ENCODE data around the gene EYA2.

DNA sequence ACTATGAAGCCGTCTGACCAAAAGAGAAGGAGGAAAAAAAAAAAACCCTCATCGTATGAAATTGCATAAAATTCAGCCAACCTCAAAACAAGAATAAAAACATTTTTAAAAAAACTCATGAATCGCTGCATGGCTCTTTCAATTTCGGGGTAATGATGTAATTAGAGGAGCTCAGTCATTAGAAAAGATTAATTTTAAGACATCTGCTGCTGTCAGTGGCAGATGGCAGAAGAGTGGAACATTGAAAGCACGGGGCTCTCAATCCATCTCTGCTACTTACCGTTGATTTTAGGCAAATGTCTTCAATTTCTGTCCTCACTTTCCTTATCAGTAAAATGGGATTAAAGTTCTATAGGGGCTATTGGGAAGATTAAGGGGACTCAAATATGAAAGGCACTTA lies 79.1 kb downstream of the EYA2 start:
- TF ChIP-seq POLR2A (IDR thresholded peaks at IDR 0.05): no peak
- TF ChIP-seq, protein P1, sequence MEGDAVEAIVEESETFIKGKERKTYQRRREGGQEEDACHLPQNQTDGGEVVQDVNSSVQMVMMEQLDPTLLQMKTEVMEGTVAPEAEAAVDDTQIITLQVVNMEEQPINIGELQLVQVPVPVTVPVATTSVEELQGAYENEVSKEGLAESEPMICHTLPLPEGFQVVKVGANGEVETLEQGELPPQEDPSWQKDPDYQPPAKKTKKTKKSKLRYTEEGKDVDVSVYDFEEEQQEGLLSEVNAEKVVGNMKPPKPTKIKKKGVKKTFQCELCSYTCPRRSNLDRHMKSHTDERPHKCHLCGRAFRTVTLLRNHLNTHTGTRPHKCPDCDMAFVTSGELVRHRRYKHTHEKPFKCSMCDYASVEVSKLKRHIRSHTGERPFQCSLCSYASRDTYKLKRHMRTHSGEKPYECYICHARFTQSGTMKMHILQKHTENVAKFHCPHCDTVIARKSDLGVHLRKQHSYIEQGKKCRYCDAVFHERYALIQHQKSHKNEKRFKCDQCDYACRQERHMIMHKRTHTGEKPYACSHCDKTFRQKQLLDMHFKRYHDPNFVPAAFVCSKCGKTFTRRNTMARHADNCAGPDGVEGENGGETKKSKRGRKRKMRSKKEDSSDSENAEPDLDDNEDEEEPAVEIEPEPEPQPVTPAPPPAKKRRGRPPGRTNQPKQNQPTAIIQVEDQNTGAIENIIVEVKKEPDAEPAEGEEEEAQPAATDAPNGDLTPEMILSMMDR (IDR thresholded peaks at IDR 0.05): no peak
